Esophagus squamous epithelium (tissue), 5 donors: ENCODE results near the gene SLC24A4. TPM values are rescaled to one million over a fixed set of nuclear protein-coding genes. Genes with fewer than 3 reads are reported as not detected.
A peak's percentile ranks its signal among the peaks of the same experiment; 100 is the strongest.

Experiments
- DNase-seq: peaks from one replicate; lab custom pipeline; 2025; lab: John Stamatoyannopoulos, UW
- H3K27ac ChIP-seq, 4 donors: fragments of 200-600 bp; sonication (generic); one replicate each; pipeline ENCODE4 v1.5.1; 2016 to 2019; ENCODE audit warnings: mild to moderate bottlenecking in 1 of 4
- H3K27me3 ChIP-seq, 4 donors: fragments of 200-600 bp; sonication (generic); 1 replicate in 3 of 4; 2 replicates in 1 of 4; pipeline versions ENCODE4 v1.5.1 to v1.6.0; 2017 to 2021; ENCODE audit warnings: antibody characterized with exemption in 1 of 4
- H3K36me3 ChIP-seq, 3 donors: fragments of 200-600 bp; sonication (generic); one replicate each; pipeline ENCODE4 v1.5.1; 2016 to 2019
- H3K4me1 ChIP-seq, 3 donors: fragments of 200-600 bp; sonication (generic); one replicate each; pipeline ENCODE4 v1.5.1; 2017 to 2019
- H3K4me3 ChIP-seq, 4 donors: fragments of 200-600 bp; sonication (generic); 1 replicate in 3 of 4; 2 replicates in 1 of 4; pipeline ENCODE4 v1.5.1; 2016 to 2019; ENCODE audit warnings: mild to moderate bottlenecking in 2 of 4, moderate library complexity in 1 of 4
- H3K9me3 ChIP-seq, 3 donors: fragments of 200-600 bp; sonication (generic); one replicate each; pipeline ENCODE4 v1.5.1; 2016 to 2019
- POLR2A ChIP-seq, 4 donors: fragments of 450-650 bp; IDR thresholded peaks; one replicate each; pipeline ENCODE4 v1.6.1; 2017; ENCODE audit warnings: antibody characterized with exemption in 4 of 4, mild to moderate bottlenecking in 4 of 4, moderate library complexity in 3 of 4
- WGBS, 2 donors: methylation state at CpG; one replicate each; pipeline ENCODE4 v1.1.5; 2018; 5-methylcytosine and 5-hydroxymethylcytosine counted together
- intact Hi-C: fragments of 100-400 bp; cut with DNase I; formaldehyde crosslinking; loops from one replicate; pipeline ENCODE4 v1.15.0; 2022
- total RNA-seq, 4 donors: library from RNA; depleted of rRNA; stranded (reverse); fragments of >200 nt; gene quantifications; one replicate each; pipeline ENCODE4 v1.1.0, GENCODE V29; 2016
- TF ChIP-seq, protein P1 (sequence below), 6 experiments: fragments of 450-650 bp in 4 of 6; fragments of 200-600 bp in 2 of 6; sonication (generic) in 2 of 6; IDR thresholded peaks; one replicate each; pipeline ENCODE4 v1.5.1; 2016 to 2019; ENCODE audit warnings: antibody characterized with exemption in 6 of 6, mild to moderate bottlenecking in 4 of 6, moderate library complexity in 4 of 6
- donor health status: DM: yes; HTN: yes; CAD: no.

Gene SLC24A4
- total RNA-seq, 4 donors from 2014 or later = 0.04 to 0.38 (median 0.20) TPM

GRCh38 chr14:92451755-92452154 is 128.8 kb downstream of the SLC24A4 start:
- Histone ChIP-seq H3K9me3 (no peaks in the 10 kb centered on the region), H3K4me3 (no peak overlapping the region), H3K27me3 (no peaks in the 10 kb centered on the region), H3K27ac (no peak overlapping the region), H3K36me3 (no peaks in the 10 kb centered on the region), H3K4me1 (no peaks in the 10 kb centered on the region)
- TF ChIP-seq, protein P1, sequence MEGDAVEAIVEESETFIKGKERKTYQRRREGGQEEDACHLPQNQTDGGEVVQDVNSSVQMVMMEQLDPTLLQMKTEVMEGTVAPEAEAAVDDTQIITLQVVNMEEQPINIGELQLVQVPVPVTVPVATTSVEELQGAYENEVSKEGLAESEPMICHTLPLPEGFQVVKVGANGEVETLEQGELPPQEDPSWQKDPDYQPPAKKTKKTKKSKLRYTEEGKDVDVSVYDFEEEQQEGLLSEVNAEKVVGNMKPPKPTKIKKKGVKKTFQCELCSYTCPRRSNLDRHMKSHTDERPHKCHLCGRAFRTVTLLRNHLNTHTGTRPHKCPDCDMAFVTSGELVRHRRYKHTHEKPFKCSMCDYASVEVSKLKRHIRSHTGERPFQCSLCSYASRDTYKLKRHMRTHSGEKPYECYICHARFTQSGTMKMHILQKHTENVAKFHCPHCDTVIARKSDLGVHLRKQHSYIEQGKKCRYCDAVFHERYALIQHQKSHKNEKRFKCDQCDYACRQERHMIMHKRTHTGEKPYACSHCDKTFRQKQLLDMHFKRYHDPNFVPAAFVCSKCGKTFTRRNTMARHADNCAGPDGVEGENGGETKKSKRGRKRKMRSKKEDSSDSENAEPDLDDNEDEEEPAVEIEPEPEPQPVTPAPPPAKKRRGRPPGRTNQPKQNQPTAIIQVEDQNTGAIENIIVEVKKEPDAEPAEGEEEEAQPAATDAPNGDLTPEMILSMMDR (IDR thresholded peaks at IDR 0.05) = no peak
- TF ChIP-seq POLR2A (IDR thresholded peaks at IDR 0.05) = no peak
- intact Hi-C loops = no loop called here
- WGBS, 2 donors = 17 to 80% methylated on average over 1 of the region's 5 CpGs
- no peak for DNase-seq

DNA sequence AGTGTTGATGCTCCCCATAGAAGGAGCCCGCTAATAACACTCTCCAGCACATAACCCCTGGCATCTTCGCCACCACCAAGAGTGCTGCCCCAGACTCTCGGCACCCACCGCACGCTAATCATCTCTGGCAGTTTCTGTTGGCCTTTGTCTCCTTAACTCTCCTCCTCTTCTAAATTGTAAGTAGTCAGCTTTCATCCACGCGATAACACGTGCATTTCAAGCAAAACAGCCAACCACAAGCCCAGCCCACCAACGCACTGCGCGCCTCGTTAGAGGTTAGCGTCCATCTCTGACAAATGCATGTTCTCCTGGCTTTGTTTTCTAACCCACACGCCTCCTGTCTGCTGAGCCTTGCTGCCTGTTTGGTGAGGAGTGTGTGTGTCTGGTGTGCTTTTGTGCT is 129.5 kb downstream of the SLC24A4 start:
- intact Hi-C loops = no loop called here
- WGBS, 2 donors = 86 to 87% methylated on average over 14 of the region's 14 CpGs
- TF ChIP-seq, protein P1 (IDR thresholded peaks at IDR 0.05) = no peak
- no peak overlapping the region for H3K27ac ChIP-seq
- no peak for DNase-seq
- H3K36me3 ChIP-seq = no peaks in the 10 kb centered on the region
- H3K27me3 ChIP-seq = no peaks in the 10 kb centered on the region
- H3K9me3 ChIP-seq = no peaks in the 10 kb centered on the region
- no peaks in the 10 kb centered on the region for H3K4me1 ChIP-seq
- H3K4me3 ChIP-seq = no peak overlapping the region

DNA sequence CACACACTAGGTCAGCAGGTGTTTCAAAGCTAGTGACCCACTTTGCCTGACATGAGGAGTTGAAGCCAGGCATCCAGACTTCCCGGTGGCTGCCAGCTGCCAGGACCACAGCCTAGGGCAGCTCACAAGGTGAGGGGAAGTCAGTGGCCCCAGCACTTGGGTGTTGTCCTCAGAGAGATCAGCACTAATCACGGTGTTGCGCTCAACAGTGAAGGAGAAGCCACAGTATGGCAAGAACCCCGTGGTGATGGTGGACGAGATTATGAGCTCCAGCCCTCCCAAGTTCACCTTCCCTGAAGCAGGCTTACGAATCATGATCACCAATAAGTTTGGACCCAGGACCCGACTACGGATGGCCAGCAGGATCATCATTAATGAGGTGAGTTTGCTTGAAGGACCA is 130.7 kb downstream of the SLC24A4 start:
- Histone ChIP-seq H3K4me1 (no peaks in the 10 kb centered on the region), H3K36me3 (no peaks in the 10 kb centered on the region), H3K9me3 (no peaks in the 10 kb centered on the region), H3K4me3 (no peak overlapping the region), H3K27me3 (no peaks in the 10 kb centered on the region), H3K27ac (no peak overlapping the region)
- DNase-seq = no peak
- WGBS, 2 donors = 90 to 93% methylated on average over 3 of the region's 8 CpGs
- TF ChIP-seq, protein P1 (IDR thresholded peaks at IDR 0.05) = no peak
- no peak for TF ChIP-seq POLR2A (IDR thresholded peaks at IDR 0.05)
- intact Hi-C loops = no loop called here

DNA sequence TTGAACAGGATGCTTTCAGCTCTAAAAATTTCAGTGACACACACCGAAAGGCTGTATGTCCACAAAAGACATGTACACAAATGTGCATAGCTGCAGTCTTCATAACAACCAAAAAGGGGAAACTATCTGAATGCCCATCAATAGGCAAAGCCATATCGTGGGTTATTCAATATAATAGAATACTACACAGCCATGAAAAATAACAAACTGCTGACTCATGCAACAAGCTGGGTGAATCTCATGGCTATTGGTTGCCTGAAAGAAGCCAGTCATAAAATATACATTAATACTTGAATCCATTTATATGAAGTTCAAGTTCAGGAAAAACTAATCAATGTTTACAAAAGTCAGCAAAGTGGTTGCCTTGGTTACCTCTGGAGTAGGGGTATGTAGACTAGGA is 132.3 kb downstream of the SLC24A4 start:
- no peak overlapping the region for H3K4me3 ChIP-seq
- TF ChIP-seq, protein P1 (IDR thresholded peaks at IDR 0.05) = no peak
- TF ChIP-seq POLR2A (IDR thresholded peaks at IDR 0.05) = no peak
- 87 to 97% methylated on average over 2 of the region's 2 CpGs for WGBS, 2 donors
- DNase-seq = no peak
- peaks cover 0 to 8% (median 0%) of the 10 kb centered on the region in 3 donors for H3K4me1 ChIP-seq
- intact Hi-C loops = no loop called here
- H3K27me3 ChIP-seq = no peaks in the 10 kb centered on the region
- no peaks in the 10 kb centered on the region for H3K36me3 ChIP-seq
- H3K9me3 ChIP-seq = no peaks in the 10 kb centered on the region
- no peak overlapping the region for H3K27ac ChIP-seq

GRCh38 chr14:92456215-92457015 is 133.4 kb downstream of the SLC24A4 start:
- DNase-seq = no peak
- no peak overlapping the region for H3K27ac ChIP-seq
- no peak for TF ChIP-seq POLR2A (IDR thresholded peaks at IDR 0.05)
- TF ChIP-seq, protein P1 (IDR thresholded peaks at IDR 0.05) = peak in 5 of 6 experiments; percentile 17 to 56 (median 42)
- H3K4me1 ChIP-seq = peaks cover 3 to 18% (median 3%) of the 10 kb centered on the region in 3 donors
- H3K36me3 ChIP-seq = no peaks in the 10 kb centered on the region
- H3K27me3 ChIP-seq = no peaks in the 10 kb centered on the region
- H3K4me3 ChIP-seq = no peak overlapping the region
- intact Hi-C loops = no loop called here
- WGBS, 2 donors = 66 to 74% methylated on average over 14 to 22 of the region's 23 CpGs
- H3K9me3 ChIP-seq = no peaks in the 10 kb centered on the region
